ENCODE measurements around the gene HBS1L.

DNA sequence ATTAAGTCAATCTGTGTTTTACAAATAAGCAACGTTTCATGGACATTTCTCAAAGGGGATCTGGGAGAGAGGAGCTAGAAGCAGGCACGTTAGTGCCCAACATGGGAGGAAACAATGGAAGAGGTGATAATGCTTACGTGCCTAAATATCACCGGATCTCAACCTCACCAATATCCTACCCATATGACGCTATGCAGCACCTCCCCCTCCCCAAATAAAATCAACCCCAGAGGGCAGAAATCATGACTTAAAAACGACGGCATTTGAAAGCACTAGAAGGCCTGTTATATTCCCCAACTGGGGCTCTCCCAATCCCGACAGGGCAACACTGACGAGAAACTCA, 425 bp downstream of the HBS1L start:
- TF ChIP-seq EZH2 (IDR thresholded peaks at IDR 0.05; ENCODE audit: borderline replicate concordance, insufficient read depth, low read length, poor library complexity, severe bottlenecking) (no peak), RAD21 (conservative IDR thresholded peaks at IDR 0.05) (no peak), POLR2AphosphoS5 (IDR thresholded peaks at IDR 0.05) (no peak), EP300 (conservative IDR thresholded peaks at IDR 0.05; ENCODE audit: poor library complexity, severe bottlenecking) (no peak)
- TF ChIP-seq, protein P1, sequence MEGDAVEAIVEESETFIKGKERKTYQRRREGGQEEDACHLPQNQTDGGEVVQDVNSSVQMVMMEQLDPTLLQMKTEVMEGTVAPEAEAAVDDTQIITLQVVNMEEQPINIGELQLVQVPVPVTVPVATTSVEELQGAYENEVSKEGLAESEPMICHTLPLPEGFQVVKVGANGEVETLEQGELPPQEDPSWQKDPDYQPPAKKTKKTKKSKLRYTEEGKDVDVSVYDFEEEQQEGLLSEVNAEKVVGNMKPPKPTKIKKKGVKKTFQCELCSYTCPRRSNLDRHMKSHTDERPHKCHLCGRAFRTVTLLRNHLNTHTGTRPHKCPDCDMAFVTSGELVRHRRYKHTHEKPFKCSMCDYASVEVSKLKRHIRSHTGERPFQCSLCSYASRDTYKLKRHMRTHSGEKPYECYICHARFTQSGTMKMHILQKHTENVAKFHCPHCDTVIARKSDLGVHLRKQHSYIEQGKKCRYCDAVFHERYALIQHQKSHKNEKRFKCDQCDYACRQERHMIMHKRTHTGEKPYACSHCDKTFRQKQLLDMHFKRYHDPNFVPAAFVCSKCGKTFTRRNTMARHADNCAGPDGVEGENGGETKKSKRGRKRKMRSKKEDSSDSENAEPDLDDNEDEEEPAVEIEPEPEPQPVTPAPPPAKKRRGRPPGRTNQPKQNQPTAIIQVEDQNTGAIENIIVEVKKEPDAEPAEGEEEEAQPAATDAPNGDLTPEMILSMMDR (IDR thresholded peaks at IDR 0.05; ENCODE audit: poor library complexity, severe bottlenecking): no peak
